Epithelial cell of esophagus (primary cell): Measurements from ENCODE around the gene MCM5.
"Not testable (repeated sequence)": the region's sequence is repeated elsewhere in the genome, so short reads cannot be mapped to it uniquely, and the experiment has no call there.

ENCODE experiments used
- DNase-seq: peaks from one replicate; pipeline ENCODE4 v3.0.0; 2010; ENCODE audit warnings: low read depth
- H3K4me3 ChIP-seq: 2 replicates; pipeline ENCODE4 v1.5.1; 2011; ENCODE audit warnings: mild to moderate bottlenecking, low read length, control low read depth
- TF ChIP-seq, protein P1 (sequence below): IDR thresholded peaks from 2 replicates; pipeline ENCODE4 v1.5.1; 2011; ENCODE audit warnings: low read depth, mild to moderate bottlenecking, low read length, control low read depth, inconsistent platforms; ENCODE audit not compliant: insufficient read depth; ENCODE audit errors: missing control alignments

MCM5 gene

GRCh38 chr22:35463231-35463933 is 63.4 kb downstream of the MCM5 start:
- DNase-seq = no peak
- H3K4me3 ChIP-seq = no peak overlapping the region
- TF ChIP-seq, protein P1, sequence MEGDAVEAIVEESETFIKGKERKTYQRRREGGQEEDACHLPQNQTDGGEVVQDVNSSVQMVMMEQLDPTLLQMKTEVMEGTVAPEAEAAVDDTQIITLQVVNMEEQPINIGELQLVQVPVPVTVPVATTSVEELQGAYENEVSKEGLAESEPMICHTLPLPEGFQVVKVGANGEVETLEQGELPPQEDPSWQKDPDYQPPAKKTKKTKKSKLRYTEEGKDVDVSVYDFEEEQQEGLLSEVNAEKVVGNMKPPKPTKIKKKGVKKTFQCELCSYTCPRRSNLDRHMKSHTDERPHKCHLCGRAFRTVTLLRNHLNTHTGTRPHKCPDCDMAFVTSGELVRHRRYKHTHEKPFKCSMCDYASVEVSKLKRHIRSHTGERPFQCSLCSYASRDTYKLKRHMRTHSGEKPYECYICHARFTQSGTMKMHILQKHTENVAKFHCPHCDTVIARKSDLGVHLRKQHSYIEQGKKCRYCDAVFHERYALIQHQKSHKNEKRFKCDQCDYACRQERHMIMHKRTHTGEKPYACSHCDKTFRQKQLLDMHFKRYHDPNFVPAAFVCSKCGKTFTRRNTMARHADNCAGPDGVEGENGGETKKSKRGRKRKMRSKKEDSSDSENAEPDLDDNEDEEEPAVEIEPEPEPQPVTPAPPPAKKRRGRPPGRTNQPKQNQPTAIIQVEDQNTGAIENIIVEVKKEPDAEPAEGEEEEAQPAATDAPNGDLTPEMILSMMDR = no peak

- H3K4me3 ChIP-seq = no peak overlapping the region
- DNase-seq = peak; percentile 28
- TF ChIP-seq, protein P1 = no peak
Observed at GRCh38 chr22:35464399-35464798, 64.5 kb downstream of the MCM5 start.

DNA sequence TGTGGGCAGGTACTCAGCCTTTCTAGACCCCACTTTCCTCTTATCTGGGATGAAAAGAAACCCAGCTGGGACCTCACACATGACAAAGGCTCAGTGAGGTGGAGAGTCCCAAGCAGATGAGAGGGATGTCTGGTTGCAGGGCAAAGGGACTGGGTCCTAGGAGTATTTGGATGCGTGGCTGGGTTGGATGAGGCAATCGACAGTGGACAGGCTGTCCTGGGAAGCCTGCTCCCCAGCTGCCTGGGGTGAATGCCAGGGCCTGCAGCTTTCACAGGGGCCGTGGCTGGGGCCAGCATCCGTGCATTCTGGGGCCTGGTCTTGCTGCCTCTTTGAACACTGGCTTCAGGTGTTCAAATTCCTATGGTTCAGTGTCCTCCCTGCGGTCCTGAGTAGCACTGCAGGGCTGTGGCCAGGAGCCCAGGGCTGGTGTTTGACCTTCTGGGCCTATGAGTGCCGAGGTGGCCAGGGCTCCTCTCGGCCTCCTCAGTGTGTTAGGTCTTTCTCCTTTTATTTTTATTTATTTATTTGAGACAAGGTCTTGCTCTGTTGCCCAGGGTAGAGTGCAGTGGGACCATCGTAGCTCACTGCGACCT is 65.3 kb downstream of the MCM5 start:
- DNase-seq = no peak
- H3K4me3 ChIP-seq = no peak overlapping the region
- TF ChIP-seq, protein P1 = no peak

- no peak overlapping the region for H3K4me3 ChIP-seq
- TF ChIP-seq, protein P1 = no peak
- DNase-seq = no peak
Observed at GRCh38 chr22:35467681-35468434, 67.9 kb downstream of the MCM5 start.

GRCh38 chr22:35470903-35471321 is 71.0 kb downstream of the MCM5 start:
- TF ChIP-seq, protein P1 = no peak
- H3K4me3 ChIP-seq = no peak overlapping the region
- no peak for DNase-seq

DNA sequence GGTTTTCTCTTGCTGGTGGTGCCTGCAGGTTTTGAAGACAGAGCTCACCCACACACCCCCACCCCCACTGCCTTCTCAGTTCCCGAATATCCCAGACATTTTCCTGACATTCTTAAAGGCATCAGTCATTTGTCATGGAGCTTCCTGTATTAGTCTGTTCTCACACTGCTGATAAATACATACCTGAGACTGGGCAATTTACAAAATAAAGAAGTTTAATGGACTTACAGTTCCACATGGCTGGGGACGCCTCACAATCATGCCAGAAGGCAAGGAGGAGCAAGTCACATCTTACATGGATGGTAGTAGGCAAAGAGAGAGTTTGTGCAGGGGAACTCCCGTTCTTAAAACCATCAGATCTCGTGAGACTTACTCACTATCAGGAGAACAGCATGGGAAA is 71.6 kb downstream of the MCM5 start:
- DNase-seq = peak; percentile 43

DNA sequence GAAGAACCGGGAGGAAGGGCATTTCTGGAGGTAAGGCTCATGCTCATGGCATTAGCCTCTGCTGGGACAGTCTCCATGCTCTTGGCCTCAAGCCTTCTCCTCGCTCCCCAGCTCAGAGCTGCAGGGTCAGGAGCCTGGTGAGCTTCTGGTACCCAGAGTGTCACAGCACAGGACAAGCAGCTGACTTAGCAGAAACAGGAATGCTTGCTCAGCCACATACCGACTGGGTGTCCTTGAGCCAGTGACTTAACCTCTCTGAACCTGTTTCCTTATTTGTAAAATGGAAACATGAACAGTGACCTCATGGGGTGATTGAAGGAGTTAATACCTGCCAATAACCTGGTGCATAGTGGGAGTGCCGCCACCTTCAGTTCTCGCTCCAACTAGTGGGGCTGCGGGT is 72.5 kb downstream of the MCM5 start:
- no peak overlapping the region for H3K4me3 ChIP-seq
- no peak for DNase-seq
- TF ChIP-seq, protein P1 = no peak

More for the DNA sequence above, 71.6 kb downstream of the MCM5 start:
- H3K4me3 ChIP-seq = not testable (repeated sequence)
